Neural progenitor cell (in vitro differentiated cells): Measurements from ENCODE around the gene PGAM5. TPM values are rescaled to one million over a fixed set of nuclear protein-coding genes. Genes with fewer than 3 reads are reported as not detected.

Experiments used
- DNase-seq: peaks from one replicate; pipeline ENCODE4 v3.0.0-alpha.2; 2016; ENCODE audit warnings: low spot score
- H2AFZ ChIP-seq: fragments of 200-600 bp; sonication (generic); replicated peaks from 2 replicates; pipeline ENCODE4 v1.6.1; 2016; ENCODE audit warnings: antibody characterized with exemption
- H3F3A ChIP-seq: fragments of 200-600 bp; sonication (generic); 2 replicates; pipeline ENCODE4 v1.6.1; 2016; ENCODE audit warnings: antibody characterized with exemption, low read depth
- H3K27ac ChIP-seq: fragments of 200-600 bp; sonication (generic); 2 replicates; pipeline ENCODE4 v1.5.1; 2016; ENCODE audit warnings: mild to moderate bottlenecking
- H3K27me3 ChIP-seq: fragments of 200-600 bp; sonication (generic); 2 replicates; pipeline ENCODE4 v1.6.1; 2016; ENCODE audit warnings: mild to moderate bottlenecking, moderate library complexity
- H3K36me3 ChIP-seq: fragments of 200-600 bp; sonication (generic); 2 replicates; pipeline ENCODE4 v1.5.1; 2016
- H3K4me1 ChIP-seq: fragments of 200-600 bp; sonication (generic); 2 replicates; pipeline ENCODE4 v1.6.1; 2016; ENCODE audit warnings: mixed run types
- H3K4me2 ChIP-seq: fragments of 200-600 bp; sonication (generic); 2 replicates; pipeline ENCODE4 v1.6.1; 2016
- H3K4me3 ChIP-seq: fragments of 200-600 bp; sonication (generic); 2 replicates; pipeline ENCODE4 v1.5.1; 2016
- H3K79me2 ChIP-seq: fragments of 200-600 bp; sonication (generic); 2 replicates; pipeline ENCODE4 v1.6.1; 2016; ENCODE audit warnings: low read depth
- H3K9ac ChIP-seq: fragments of 200-600 bp; sonication (generic); 2 replicates; pipeline ENCODE4 v1.6.1; 2016
- H3K9me3 ChIP-seq: fragments of 200-600 bp; sonication (generic); 2 replicates; pipeline ENCODE4 v1.5.1; 2016; ENCODE audit warnings: low read depth
- H4K20me1 ChIP-seq: fragments of 200-600 bp; sonication (generic); 2 replicates; pipeline ENCODE4 v1.6.1; 2016; ENCODE audit warnings: low read depth
- H3K27ac Mint-ChIP-seq: 3 replicates; pipeline ENCODE4 v1.8.0; 2021; ENCODE audit warnings: mixed read lengths
- H3K27me3 Mint-ChIP-seq: 2 replicates; pipeline ENCODE4 v1.8.0; 2022; ENCODE audit warnings: low read depth, mild to moderate bottlenecking, inconsistent platforms, moderate library complexity, mixed read lengths; ENCODE audit not compliant: insufficient read depth
- H3K36me3 Mint-ChIP-seq: 3 replicates; pipeline ENCODE4 v1.8.0; 2021; ENCODE audit warnings: mixed read lengths
- H3K4me1 Mint-ChIP-seq: 3 replicates; pipeline ENCODE4 v1.8.0; 2021; ENCODE audit warnings: mixed read lengths
- H3K4me3 Mint-ChIP-seq: 3 replicates; pipeline ENCODE4 v1.8.0; 2021; ENCODE audit warnings: mild to moderate bottlenecking, moderate library complexity, mixed read lengths
- H3K9me3 Mint-ChIP-seq: 3 replicates; pipeline ENCODE4 v1.8.0; 2020; ENCODE audit warnings: mixed read lengths
- EZH2 ChIP-seq: fragments of 200-600 bp; sonication (generic); IDR thresholded peaks from 2 replicates; pipeline ENCODE4 v1.6.1; 2017; ENCODE audit warnings: antibody characterized with exemption, mild to moderate bottlenecking, moderate library complexity
- EZH2phosphoT487 ChIP-seq: fragments of 200-600 bp; sonication (generic); IDR thresholded peaks from 2 replicates; pipeline ENCODE4 v1.6.1; 2017; ENCODE audit warnings: antibody characterized with exemption
- total RNA-seq: library from RNA; depleted of rRNA; stranded (reverse); fragments of >200 nt; gene quantifications from 2 replicates; pipeline ENCODE4 v1.2.3, GENCODE V29; 2015; ENCODE audit warnings: low replicate concordance
- TF ChIP-seq, protein P1 (sequence below): fragments of 200-600 bp; sonication (generic); IDR thresholded peaks from 2 replicates; pipeline ENCODE4 v1.5.1; 2017; ENCODE audit warnings: antibody characterized with exemption, mild to moderate bottlenecking

The PGAM5 gene
- total RNA-seq, 1 donor from 2014 or later: 41.3 TPM

DNA sequence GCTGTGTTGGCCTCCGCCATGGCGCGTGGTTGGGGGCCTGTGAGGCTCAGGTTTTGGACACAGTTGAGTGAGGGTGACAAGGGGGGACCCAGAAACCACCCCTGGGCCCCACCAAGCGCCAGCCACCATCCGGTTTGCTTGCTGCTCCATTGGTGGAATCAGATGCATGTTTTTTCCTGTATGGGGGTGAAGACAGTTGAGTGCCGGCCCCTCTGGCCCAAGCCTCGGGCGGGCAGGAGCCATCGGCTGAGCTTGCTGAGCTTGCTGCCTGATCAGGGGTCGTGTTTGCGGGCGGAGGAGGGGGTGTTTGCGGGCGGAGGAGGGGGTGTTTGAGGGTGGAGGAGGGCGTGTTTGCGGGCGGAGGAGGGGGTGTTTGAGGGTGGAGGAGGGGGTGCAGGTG, 6.4 kb downstream of the PGAM5 start:
- Histone ChIP-seq H3K79me2 (peaks cover 26% of the 10 kb centered on the region), H3F3A (no peaks in the 10 kb centered on the region), H3K9ac (no peak overlapping the region), H3K4me2 (no peak overlapping the region), H3K36me3 (no peaks in the 10 kb centered on the region), H3K4me1 (no peaks in the 10 kb centered on the region), H3K27me3 (no peaks in the 10 kb centered on the region), H3K4me3 (no peak overlapping the region), H2AFZ (no peak overlapping the region), H3K9me3 (no peaks in the 10 kb centered on the region), H3K27ac (no peak overlapping the region), H4K20me1 (peaks cover 18% of the 10 kb centered on the region)
- Mint-ChIP-seq H3K4me3 (no peak overlapping the region), H3K9me3 (no peaks in the 10 kb centered on the region), H3K27ac (no peak overlapping the region), H3K4me1 (peaks cover 3% of the 10 kb centered on the region), H3K36me3 (peaks cover 18% of the 10 kb centered on the region), H3K27me3 (peaks cover 4% of the 10 kb centered on the region)
- DNase-seq: no peak
- TF ChIP-seq EZH2: no peak
- no peak for TF ChIP-seq EZH2phosphoT487
- TF ChIP-seq, protein P1, sequence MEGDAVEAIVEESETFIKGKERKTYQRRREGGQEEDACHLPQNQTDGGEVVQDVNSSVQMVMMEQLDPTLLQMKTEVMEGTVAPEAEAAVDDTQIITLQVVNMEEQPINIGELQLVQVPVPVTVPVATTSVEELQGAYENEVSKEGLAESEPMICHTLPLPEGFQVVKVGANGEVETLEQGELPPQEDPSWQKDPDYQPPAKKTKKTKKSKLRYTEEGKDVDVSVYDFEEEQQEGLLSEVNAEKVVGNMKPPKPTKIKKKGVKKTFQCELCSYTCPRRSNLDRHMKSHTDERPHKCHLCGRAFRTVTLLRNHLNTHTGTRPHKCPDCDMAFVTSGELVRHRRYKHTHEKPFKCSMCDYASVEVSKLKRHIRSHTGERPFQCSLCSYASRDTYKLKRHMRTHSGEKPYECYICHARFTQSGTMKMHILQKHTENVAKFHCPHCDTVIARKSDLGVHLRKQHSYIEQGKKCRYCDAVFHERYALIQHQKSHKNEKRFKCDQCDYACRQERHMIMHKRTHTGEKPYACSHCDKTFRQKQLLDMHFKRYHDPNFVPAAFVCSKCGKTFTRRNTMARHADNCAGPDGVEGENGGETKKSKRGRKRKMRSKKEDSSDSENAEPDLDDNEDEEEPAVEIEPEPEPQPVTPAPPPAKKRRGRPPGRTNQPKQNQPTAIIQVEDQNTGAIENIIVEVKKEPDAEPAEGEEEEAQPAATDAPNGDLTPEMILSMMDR: no peak

DNA sequence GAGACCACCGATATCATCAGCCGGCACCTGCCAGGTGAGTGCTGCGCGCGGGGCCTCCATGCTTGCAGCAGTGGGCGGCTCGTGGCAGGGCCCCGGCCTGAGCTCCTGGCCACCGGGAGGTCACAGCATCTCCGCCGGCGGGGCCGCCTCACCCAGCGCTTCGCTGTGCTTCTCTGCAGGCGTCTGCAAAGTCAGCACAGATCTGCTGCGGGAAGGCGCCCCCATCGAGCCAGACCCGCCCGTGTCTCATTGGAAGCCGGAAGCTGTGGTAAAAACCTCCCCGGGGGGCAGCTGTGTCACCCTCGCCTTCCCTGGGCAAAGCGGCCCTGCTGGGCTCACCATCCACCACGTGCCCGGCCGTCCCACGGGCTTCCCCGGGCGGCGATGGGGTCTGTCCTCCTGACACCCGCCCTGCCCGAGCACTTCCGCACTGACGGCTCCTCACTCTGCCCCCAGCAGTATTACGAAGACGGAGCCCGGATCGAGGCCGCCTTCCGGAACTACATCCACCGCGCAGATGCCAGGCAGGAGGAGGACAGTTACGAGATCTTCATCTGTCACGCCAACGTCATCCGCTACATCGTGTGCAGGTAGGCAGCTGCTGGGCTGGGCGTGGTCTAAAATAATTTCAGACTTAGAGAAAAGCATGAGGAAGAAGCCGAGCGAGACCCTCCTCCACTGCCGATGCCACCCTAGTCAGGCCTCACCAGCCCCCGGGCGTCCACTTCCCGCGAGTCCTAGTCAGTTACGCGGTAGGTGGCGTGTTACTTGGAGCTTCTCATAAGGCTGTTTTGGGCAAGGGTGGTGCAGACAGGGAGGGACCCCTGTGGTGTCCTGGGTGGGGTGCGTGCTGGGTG, 7.1 kb downstream of the PGAM5 start:
- Histone ChIP-seq H2AFZ (no peak overlapping the region), H3K36me3 (no peaks in the 10 kb centered on the region), H3K79me2 (peaks cover 18% of the 10 kb centered on the region), H3K9ac (no peak overlapping the region), H3K4me1 (no peaks in the 10 kb centered on the region), H3K4me2 (no peak overlapping the region), H3F3A (no peaks in the 10 kb centered on the region), H4K20me1 (peaks cover 11% of the 10 kb centered on the region), H3K27ac (no peak overlapping the region), H3K9me3 (no peaks in the 10 kb centered on the region), H3K27me3 (no peaks in the 10 kb centered on the region), H3K4me3 (no peak overlapping the region)
- Mint-ChIP-seq H3K4me1 (no peaks in the 10 kb centered on the region), H3K4me3 (no peak overlapping the region), H3K9me3 (no peaks in the 10 kb centered on the region), H3K27me3 (peaks cover 4% of the 10 kb centered on the region), H3K27ac (no peak overlapping the region), H3K36me3 (peaks cover 20% of the 10 kb centered on the region)
- TF ChIP-seq EZH2 (no peak), EZH2phosphoT487 (no peak)
- TF ChIP-seq, protein P1: no peak
- DNase-seq: no peak

DNA sequence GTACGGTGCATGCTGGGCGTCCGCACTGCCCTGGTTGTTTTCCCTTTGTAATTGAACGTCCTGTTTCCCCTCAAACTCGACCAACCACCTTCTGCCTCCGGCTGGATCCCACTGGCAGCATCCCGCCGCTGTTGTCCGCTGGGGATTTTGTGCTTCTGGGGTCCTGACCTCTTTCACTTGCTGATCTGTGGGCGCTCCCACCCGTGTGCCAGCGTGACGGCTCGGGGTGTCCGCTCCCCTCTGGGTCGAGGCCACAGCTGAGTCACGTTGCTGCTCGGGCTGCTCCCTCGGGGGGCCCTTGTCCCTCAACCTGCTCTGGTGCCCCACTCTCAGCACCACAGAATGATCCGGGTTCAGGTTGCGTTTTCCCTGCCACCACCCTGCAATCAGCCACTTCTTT, 8.0 kb downstream of the PGAM5 start:
- Mint-ChIP-seq H3K4me1 (no peaks in the 10 kb centered on the region), H3K9me3 (no peaks in the 10 kb centered on the region), H3K27ac (no peak overlapping the region), H3K36me3 (peaks cover 20% of the 10 kb centered on the region), H3K4me3 (no peak overlapping the region), H3K27me3 (peaks cover 7% of the 10 kb centered on the region)
- TF ChIP-seq EZH2phosphoT487 (no peak), EZH2 (no peak)
- TF ChIP-seq, protein P1: no peak
- Histone ChIP-seq H3K27me3 (no peaks in the 10 kb centered on the region), H3K27ac (no peak overlapping the region), H3K36me3 (no peaks in the 10 kb centered on the region), H4K20me1 (peaks cover 8% of the 10 kb centered on the region), H3K9me3 (no peaks in the 10 kb centered on the region), H3F3A (no peaks in the 10 kb centered on the region), H3K4me1 (no peaks in the 10 kb centered on the region), H3K4me3 (no peak overlapping the region), H3K4me2 (no peak overlapping the region), H3K9ac (no peak overlapping the region), H2AFZ (no peak overlapping the region), H3K79me2 (peaks cover 9% of the 10 kb centered on the region)
- DNase-seq: no peak
